GM21619 (cell line): ENCODE results near the gene ADPRS.
A peak's percentile ranks its signal among the peaks of the same experiment; 100 is the strongest.

Experiments used
- ATAC-seq: cut with Tn5 transposase; IDR thresholded peaks from one replicate; pipeline ENCODE4 v1.9.1; 2021; ENCODE audit not compliant: unreplicated experiment

ADPRS gene, protein sequence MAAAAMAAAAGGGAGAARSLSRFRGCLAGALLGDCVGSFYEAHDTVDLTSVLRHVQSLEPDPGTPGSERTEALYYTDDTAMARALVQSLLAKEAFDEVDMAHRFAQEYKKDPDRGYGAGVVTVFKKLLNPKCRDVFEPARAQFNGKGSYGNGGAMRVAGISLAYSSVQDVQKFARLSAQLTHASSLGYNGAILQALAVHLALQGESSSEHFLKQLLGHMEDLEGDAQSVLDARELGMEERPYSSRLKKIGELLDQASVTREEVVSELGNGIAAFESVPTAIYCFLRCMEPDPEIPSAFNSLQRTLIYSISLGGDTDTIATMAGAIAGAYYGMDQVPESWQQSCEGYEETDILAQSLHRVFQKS

DNA sequence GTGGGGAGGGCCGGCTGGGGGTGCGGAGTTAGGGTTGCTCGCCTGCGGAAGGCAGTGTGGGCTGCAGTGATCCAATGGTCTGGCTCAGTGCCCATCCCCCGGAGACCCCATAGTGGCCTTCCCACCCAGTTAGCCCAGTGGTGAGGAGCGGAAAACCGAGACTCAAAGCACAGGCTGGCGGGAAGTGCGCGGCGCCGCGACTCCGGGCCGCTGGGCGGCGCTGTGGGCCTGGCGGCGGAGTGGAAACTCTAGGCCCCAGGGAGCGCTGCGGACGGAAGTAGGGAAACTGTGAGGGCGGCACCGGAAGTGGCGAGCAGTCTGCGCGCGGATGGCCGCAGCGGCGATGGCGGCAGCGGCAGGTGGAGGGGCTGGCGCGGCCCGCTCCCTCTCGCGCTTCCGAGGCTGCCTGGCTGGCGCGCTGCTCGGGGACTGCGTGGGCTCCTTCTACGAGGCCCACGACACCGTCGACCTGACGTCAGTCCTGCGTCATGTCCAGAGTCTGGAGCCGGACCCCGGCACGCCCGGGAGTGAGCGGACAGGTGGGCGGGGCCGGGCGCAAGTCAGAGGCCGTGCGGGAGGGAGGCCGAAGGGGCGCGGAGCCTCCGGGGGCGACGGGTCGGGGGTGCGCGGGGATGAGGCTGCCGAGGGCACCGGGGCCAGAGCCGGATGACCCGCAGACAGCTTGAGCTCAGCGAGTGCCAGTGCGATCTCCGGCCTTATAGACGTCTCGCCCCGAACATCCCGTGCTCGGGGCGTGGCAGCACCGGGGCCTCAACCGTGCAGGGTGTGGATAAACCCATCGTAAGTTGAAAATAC lies at the start of gene ADPRS:
ADPRS (plus strand) TSS at position 316 of the 816 bp plus-strand sequence; CDS start at position 329, 13 bp downstream.
- ATAC-seq = peak; percentile 65

DNA sequence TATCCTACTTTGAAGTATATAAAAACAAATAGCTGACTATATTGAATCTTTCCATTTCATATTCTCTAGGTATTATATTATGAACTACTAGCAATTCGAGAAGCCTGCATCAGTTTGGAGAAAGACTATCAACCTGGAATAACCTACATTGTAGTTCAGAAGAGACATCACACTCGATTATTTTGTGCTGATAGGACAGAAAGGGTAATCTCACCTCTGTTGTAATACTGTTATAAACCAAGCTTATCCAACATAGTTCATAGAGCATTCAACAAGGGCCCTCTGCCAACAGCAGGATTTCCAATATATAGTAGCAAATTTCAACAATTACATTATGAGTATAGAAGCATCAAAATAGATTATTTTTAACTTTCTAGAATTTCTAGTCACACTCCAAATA lies 48.5 kb upstream of the ADPRS start:
- no peak for ATAC-seq

DNA sequence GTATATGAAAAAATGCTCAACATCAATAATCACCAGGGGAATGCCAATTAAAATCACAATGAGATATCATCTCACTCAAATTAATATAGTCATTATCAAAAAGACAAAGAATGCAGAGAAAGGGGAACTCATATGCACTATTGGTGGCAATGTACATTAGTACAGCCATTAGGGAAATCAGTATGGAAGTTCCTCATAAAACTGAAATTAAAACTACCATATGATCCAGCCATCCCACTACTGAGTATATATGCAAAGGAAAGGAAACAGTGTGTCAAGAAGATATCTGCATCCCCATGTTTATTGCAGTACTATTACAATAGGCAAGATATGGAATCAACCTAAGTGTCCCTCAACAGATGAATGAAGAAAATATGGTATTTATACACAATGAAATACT lies 36.9 kb upstream of the ADPRS start:
- no peak for ATAC-seq

DNA sequence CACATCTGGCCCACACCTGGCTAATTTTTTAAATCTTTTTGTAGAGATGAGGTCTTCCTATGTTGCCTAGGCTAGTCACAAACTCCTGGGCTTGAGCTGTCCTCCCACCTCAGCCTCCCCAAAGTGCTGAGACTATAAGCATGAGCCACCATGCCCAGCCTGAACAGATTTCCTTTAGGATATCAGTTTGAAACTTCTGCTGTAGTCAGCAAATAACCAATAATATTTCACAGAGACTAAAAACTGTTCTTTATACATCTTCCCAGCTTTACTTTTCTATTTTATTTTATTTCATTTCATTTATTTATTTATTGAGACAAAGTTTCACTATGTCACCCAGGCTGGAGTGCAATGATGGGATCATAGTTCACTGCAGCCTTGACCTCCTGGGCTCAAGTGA lies 34.7 kb upstream of the ADPRS start:
- no peak for ATAC-seq

DNA sequence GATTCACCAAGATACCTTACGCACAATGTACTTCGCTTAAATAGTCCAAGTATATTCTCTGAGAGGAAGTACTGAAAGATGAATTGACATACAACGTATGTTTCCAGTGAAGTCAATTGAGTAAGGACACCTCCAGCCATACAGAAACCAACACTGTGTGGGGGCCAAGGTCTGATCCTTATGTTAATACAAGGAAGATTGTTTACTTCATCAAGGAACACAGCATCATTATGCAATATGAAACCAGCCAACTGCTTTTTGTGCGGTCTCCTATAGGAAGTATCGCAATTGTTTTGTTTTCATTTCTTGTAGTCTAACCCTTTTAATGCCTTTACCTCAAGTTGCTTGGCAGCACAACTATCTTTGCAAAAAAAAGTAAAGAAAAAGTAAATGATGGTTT lies 33.0 kb upstream of the ADPRS start:
- ATAC-seq = no peak

DNA sequence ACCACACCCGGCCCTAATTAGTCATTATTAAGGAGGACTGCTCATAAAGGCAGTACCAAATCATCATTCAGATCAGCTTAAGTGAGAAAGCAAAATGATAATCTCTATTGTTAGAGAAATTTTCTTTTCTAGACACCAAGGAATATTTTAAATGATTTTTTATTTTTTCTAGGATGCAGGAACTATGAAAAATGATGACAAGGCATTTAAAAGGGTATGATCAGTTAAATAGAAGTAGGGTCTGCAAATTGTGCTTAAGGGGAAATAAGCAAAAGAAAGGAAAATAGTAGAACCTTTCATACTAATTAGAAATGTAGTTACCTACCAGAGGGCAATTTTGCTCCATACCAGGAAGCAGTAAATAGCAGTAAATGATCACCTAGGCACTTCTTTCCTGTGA lies 26.4 kb upstream of the ADPRS start:
- no peak for ATAC-seq

DNA sequence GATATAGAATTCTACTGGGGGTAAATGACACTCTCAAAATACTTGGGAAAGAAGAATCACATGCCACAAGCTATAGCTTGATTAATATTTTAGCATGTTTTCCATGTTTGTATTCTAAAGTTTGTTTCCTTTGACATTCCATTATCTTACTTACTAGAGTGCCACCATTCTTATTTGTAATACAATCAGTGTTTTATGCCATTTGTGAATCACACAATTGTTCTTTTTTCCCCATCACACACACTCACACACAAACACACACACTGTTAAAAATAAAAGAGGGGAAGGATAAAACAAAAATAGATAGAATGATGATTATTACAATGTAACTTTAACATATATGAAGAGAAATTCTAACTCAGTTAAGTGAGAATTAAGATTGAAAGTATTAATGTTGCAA lies 20.8 kb upstream of the ADPRS start:
- ATAC-seq = no peak

DNA sequence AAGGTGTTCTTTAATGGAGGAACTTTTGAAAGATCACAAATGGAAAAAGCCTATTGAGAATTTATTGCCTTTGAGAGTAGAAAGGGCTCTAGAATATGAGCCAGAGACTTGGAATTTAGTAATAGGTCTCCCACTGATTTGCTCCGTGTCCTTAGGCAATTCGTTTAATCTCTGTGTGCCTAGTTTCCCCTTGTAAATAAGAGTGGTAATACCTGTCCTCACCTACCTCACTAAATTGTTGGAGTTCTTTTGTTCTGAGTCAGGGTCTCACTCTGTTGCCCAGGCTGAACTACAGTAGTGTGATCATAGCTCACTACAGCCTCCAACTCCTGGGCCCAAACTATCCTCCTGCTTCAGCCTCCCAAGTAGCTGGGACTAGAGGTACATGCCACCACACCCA lies 19.8 kb upstream of the ADPRS start:
- no peak for ATAC-seq

DNA sequence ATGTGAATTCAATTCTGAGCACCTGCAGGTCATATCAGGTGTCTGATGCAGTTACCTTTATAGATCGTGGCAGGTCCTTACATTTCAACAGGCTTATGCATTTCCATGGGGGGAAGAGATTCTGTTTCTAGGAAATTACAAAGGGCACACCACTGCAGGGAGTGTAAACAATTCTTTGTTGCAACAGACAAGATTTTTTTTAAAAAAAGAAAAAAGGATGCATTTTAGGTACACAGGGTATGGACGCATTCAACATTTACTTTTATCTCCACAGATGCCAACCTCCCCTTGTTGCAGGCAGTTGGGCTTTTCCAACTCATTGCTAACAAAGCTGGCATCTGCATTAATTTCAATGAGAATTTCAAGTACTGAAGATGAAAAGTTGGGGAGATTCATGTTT lies 18.3 kb upstream of the ADPRS start:
- ATAC-seq = no peak

DNA sequence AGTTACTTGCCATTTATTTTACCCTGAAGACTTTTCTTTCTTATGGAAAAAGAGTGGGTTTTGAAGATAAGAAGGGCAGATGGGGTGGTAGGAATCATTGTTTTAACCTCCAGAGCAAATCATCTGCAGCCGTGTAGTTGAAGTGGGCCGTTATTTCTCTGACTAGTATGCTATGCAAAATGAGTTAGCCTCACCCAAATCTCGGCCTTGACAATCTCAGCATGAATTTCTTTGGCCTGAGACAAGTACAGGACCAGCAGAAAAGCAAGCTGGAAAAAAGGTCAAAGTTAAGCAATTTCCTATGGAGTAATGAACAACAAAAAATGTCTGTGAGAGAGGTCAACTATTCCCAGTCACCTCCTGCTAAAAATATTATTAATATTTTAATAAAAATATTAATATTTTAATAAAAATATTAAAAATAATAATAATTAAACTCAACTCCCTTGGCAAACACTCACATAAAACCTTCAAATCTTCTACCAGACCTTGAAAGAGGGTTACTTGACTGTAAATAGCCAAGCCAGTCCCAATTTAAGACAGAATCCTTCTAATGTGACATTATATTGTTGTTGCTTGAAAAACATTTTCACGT lies 11.6 kb upstream of the ADPRS start:
- ATAC-seq = no peak

DNA sequence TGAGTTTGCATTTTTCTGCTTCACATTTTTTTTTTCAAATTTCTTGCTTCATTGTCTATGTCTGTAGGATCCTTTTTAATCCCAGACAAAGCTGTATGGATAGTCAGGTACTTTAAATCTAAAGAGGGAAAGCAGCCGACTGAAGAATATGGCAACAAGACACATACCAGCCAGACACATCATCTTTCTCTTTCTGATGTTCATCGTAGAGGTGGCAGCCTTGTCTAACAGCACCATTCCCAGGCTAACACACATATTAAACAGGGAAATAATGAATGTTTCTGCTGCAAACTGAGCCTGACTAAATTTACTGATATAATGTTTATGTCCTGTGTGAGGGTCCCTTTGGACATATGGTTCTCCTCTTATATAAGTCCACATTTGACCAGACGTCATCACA lies 8.5 kb upstream of the ADPRS start:
- no peak for ATAC-seq

DNA sequence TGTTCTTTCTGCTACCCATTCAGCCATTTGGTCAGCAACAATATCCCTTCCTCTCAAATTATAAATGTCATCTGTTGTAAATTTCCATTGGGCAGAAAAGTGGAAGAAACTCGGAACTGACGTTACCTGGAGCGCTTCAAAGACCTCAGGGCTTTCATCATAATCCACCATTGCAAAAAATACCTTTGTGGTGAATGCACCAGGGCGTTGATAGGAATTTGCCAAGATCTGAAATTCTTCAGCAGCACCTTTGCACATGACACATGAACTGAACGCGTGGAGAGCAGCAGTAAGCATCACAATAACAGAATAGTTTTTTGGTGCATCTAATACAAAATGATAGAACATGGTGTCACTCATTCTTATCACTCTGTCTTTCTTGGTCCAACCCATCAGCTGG lies 7.9 kb upstream of the ADPRS start:
- no peak for ATAC-seq

DNA sequence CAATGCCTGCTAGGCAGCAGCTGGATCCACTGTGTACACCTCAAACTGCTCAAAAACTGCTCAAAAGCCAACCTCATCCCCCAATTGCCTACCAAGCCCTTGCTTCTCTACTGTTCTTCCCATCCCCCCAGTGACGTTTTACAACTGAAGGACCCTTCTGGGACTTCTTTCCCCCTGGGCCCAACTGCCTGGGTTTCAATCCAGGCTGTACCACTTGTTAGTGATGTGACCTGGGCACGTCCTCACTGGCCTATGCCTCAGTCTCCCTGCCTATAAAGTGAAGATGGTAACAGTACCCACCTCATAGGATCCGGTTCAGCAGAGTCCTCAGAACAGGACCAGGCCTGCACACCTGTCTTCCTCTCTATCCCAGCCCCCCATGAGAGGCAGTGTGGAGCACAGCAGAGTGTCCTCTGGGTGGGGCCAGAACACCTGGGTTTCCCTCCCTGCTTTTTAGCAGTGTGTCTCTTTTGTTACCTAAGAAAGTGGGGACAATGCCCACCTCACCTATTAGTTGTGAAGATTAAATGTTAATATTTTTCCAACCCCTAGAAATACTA lies 6.7 kb upstream of the ADPRS start:
- no peak for ATAC-seq

DNA sequence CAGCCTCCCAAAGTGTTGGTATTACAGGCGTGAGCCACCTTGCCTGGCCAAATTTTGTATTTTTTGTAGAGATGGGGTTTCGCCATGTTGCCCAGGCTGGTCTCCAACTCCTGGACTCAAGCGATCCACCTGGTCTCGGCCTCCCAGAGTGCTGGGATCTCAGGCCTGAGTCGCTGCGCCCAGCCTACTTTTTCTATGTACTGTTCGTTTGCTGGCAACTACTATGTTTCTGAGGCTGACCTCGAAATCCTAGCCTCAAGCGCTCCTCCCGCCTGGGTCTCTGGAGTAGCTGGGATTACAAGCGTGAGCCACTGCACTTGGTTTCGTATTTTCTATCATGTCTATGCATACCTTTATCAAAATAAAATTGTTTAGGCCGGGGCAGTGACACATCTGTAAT lies 5.5 kb upstream of the ADPRS start:
- ATAC-seq = no peak

DNA sequence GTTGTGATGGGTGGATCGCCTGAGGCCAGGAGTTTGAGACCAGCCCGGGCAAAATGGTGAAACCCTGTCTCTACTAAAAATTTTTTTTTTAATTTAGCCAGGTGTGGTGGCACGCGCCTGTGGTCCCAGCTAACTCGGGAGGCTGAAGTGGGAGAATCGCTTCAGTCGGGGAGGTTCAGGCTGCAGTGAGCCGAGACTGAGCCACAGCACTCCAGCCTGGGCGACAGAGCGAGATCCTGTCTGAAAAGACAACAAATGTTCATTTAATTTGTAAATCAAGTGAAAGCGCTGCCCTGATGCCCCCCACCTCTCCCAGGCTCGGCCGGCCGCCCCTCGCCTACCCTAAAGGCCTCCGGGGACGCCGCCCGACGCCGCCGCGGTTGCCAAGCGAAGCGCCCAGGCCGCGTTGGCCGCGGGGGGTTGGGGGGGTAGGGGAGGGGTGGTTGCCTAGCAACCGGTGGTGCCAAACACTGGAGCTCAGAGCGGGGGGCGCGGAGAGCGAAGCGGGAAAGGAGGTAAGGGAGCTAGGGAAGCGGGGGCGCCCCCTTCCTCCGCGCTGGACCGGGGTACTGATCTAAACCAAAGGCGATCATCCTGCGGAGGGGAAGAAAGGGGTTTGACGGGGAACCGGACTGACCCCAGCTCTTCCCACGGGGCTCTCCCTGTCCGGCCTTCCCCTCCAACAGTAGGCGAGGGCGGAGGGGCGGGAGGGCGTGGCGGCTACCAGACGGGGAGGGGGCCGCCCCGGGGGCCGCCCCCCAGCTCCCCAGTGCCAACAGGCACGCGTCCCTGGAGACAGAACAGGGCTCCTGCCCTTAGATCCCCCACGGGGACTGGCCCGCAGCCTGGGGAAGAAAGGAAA lies 4.8 kb upstream of the ADPRS start, which contains the start of gene TEKT2:
TEKT2 (plus strand) TSS at position 460 of the 862 bp plus-strand sequence. CDS start 828 bp downstream, outside the sequence.
- ATAC-seq = no peak

DNA sequence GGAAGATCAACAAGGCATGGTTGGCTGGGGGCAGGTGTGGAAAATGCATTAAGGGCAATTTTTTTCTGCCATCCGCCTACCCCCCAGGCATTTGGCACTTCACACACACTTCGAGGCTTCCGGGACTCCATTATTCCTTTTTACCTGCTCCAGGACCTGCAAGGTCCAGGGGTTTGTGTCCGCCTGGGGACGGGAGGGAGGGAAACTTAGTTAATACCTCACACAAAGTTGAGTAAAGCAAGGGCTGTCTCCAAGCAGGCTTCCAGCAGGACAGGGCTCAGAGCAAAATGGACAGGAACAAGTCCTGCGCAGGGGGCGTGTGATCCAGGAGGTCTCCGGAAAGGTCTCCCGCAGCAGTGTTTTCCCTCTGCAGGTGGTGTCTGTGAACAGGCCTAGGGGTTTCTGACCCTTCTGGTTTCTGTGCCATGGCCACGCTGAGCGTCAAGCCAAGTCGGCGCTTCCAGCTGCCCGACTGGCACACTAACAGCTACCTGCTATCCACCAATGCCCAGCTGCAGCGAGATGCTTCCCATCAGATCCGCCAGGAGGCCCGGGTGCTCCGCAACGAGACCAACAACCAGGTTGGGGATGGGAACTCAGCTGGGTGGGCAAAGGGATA lies 4.1 kb upstream of the ADPRS start:
- ATAC-seq = no peak

DNA sequence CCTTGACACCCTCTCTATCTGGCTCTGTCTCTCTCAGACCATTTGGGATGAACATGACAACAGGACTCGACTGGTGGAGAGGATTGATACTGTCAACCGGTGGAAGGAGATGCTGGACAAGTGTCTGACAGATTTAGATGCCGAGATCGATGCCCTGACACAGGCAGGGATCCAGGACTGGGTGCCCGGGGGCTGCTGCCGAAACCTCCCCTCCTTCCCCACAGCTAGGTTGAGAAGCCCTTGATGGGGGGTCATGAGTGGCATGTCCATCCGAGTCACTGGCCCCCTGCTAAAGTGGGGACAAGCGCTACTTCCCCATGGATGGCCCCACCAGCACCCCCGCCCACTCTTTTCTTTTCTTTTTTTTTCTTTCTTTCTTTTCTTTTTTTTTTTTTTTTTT lies 3.6 kb upstream of the ADPRS start:
- no peak for ATAC-seq

DNA sequence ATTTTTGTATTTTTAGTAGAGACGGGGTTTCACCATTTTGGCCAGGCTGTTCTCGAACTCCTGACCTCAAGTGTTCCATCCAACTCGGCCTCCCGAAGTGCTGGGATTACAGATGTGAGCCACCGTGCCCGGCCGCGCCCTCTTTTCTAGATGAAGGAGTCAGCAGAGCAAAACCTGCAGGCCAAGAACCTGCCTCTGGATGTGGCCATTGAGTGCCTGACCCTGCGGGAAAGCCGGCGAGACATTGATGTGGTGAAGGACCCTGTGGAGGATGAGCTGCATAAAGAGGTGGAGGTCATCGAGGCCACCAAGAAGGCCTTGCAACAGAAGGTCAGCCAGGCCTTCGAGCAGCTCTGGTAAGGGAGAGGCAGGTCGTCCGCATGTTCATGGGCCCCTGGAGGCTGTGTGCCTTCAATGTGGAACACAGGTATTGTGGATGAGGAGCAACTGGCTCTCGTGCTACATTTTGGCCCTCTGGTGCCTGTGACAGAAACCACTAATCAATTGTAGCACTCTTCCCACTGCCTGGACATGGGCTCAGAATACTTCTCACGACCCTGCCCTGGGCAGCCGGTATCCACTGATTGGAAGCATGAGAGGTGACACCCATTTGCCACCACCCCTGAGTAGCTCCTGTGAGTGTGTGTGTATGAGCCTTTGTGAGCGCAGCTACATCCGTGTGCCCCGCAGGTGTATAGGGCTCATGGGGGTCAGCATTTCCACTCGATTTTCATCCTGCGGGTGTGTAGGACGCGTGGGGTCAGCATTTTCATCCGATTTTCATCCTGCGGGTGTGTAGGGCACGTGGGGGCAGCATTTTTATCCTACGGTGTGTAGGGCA lies 2.8 kb upstream of the ADPRS start:
- no peak for ATAC-seq

DNA sequence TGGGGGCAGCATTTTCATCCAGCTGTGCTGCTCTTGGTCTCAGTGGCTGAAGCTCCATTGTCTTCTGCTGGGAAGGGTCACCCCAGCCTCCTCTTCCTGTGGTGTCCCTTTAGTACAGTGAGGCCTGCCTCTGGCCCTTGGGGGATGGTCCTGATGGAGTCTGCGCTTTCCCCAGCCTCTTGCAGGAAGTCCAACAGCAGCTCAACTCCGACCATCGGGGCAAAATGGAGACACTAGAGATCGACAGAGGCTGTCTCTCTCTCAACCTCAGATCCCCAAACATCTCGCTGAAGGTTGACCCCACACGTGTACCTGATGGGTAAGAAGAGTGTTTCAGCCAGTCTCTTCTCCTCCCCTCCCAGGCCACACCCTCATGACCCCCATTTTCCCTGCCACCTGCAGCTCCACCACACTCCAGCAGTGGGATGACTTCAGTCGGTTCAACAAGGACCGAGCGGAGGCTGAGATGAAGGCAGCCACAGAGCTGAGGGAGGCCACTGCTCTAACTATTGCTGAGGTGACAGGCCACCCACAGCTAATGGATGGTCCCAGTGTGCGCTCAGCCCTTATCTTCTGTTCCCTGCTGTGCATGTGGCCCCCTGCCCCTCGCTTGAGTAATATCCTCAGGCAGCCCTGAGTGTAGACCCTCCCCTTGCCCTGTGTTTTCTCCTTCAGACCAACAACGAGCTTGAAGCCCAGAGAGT lies 2.0 kb upstream of the ADPRS start:
- no peak for ATAC-seq
